CD14-positive monocyte (primary cell): ENCODE data around the gene LRRC8E. TPM values are rescaled to one million over a fixed set of nuclear protein-coding genes. Genes with fewer than 3 reads are reported as not detected.

Experiments used
- DNase-seq, 3 donors: peaks; one replicate each; pipeline ENCODE4 v3.0.0-alpha.2; 2011 to 2022
- H2AFZ ChIP-seq: 2 replicates; pipeline ENCODE4 v1.6.0; 2012; ENCODE audit warnings: mild to moderate bottlenecking, low read depth, low read length, inconsistent platforms; ENCODE audit not compliant: insufficient read depth, poor library complexity, severe bottlenecking
- H3K27ac ChIP-seq, 2 donors: 1 replicate in 1 of 2; 2 replicates in 1 of 2; pipeline ENCODE4 v1.5.1; 2012 to 2013; ENCODE audit warnings: low read length in 2 of 2, control low read depth in 1 of 2, inconsistent platforms in 1 of 2, low read depth in 1 of 2, mild to moderate bottlenecking in 1 of 2
- H3K27me3 ChIP-seq, 2 donors: one replicate each; pipeline versions ENCODE4 v1.6.0 to v1.6.1; 2011 to 2013; ENCODE audit warnings: low read length in 2 of 2; ENCODE audit not compliant: control insufficient read depth in 2 of 2, insufficient read depth in 2 of 2
- H3K36me3 ChIP-seq, 2 donors: replicated peaks in 1 of 2; 1 replicate in 1 of 2; 2 replicates in 1 of 2; pipeline versions ENCODE4 v1.5.1 to v1.6.1; 2012 to 2013; ENCODE audit warnings: low read length in 2 of 2, control low read depth in 1 of 2, inconsistent platforms in 1 of 2, mild to moderate bottlenecking in 1 of 2; ENCODE audit not compliant: insufficient read depth in 2 of 2, control insufficient read depth in 1 of 2
- H3K4me1 ChIP-seq, 2 donors: 1 replicate in 1 of 2; 2 replicates in 1 of 2; pipeline versions ENCODE4 v1.5.1 to v1.6.1; 2012 to 2013; ENCODE audit warnings: low read length in 2 of 2, control low read depth in 1 of 2, inconsistent platforms in 1 of 2, mild to moderate bottlenecking in 1 of 2, moderate library complexity in 1 of 2; ENCODE audit not compliant: insufficient read depth in 2 of 2, control insufficient read depth in 1 of 2
- H3K4me2 ChIP-seq: replicated peaks from 2 replicates; pipeline ENCODE3; 2012; ENCODE audit warnings: low read length, moderate library complexity, mild to moderate bottlenecking; ENCODE audit not compliant: poor library complexity, severe bottlenecking; ENCODE audit errors: extremely low read depth
- H3K4me3 ChIP-seq, 3 experiments: fragments of 200-600 bp in 1 of 3; sonication (generic) in 1 of 3; replicated peaks in 1 of 3; 1 replicate in 2 of 3; 2 replicates in 1 of 3; pipeline ENCODE4 v1.5.1; 2011 to 2013; ENCODE audit warnings: low read length in 3 of 3, mild to moderate bottlenecking in 3 of 3, control low read depth in 2 of 3, low read depth in 2 of 3, inconsistent platforms in 1 of 3, moderate library complexity in 1 of 3
- H3K79me2 ChIP-seq: 2 replicates; pipeline ENCODE4 v1.6.0; 2012; ENCODE audit warnings: mild to moderate bottlenecking, control low read depth, inconsistent platforms, low read length, moderate library complexity; ENCODE audit not compliant: insufficient read depth
- H3K9ac ChIP-seq: 2 replicates; pipeline ENCODE4 v1.6.0; 2017; ENCODE audit warnings: low read length, mild to moderate bottlenecking; ENCODE audit not compliant: insufficient read depth, poor library complexity, severe bottlenecking
- H3K9me3 ChIP-seq, 2 donors: replicated peaks in 1 of 2; 1 replicate in 1 of 2; 2 replicates in 1 of 2; pipeline versions ENCODE4 v1.5.1 to v1.6.1; 2012 to 2013; ENCODE audit warnings: low read length in 2 of 2, control low read depth in 1 of 2; ENCODE audit not compliant: control insufficient read depth in 1 of 2, insufficient read depth in 1 of 2
- H4K20me1 ChIP-seq: 2 replicates; pipeline ENCODE4 v1.6.0; 2012; ENCODE audit warnings: mild to moderate bottlenecking, low read length, control low read depth, moderate library complexity; ENCODE audit not compliant: insufficient read depth
- H3K27ac Mint-ChIP-seq, 7 donors: one replicate each; pipeline ENCODE4 v1.8.0; 2020; ENCODE audit warnings: mild to moderate bottlenecking in 7 of 7, mixed read lengths in 7 of 7, moderate library complexity in 6 of 7, inconsistent platforms in 2 of 7
- H3K27me3 Mint-ChIP-seq, 3 donors: one replicate each; pipeline ENCODE4 v1.8.0; 2021 to 2022; ENCODE audit warnings: low read depth in 3 of 3, mild to moderate bottlenecking in 3 of 3, mixed read lengths in 3 of 3, moderate library complexity in 3 of 3, inconsistent platforms in 1 of 3
- H3K36me3 Mint-ChIP-seq, 2 donors: one replicate each; pipeline ENCODE4 v1.8.0; 2020; ENCODE audit warnings: mixed read lengths in 2 of 2, inconsistent platforms in 1 of 2, mild to moderate bottlenecking in 1 of 2
- H3K4me1 Mint-ChIP-seq: one replicate; pipeline ENCODE4 v1.8.0; 2020; ENCODE audit warnings: mild to moderate bottlenecking, mixed read lengths
- H3K4me3 Mint-ChIP-seq, 2 donors: one replicate each; pipeline ENCODE4 v1.8.0; 2020; ENCODE audit warnings: mild to moderate bottlenecking in 2 of 2, mixed read lengths in 2 of 2, moderate library complexity in 1 of 2
- H3K9me3 Mint-ChIP-seq, 7 donors: one replicate each; pipeline ENCODE4 v1.8.0; 2020 to 2022; ENCODE audit warnings: mixed read lengths in 7 of 7, mild to moderate bottlenecking in 6 of 7, moderate library complexity in 6 of 7, inconsistent platforms in 2 of 7
- CTCF ChIP-seq: fragments of 200-600 bp; IDR thresholded peaks from one replicate; pipeline ENCODE4 v1.8.0; 2022; ENCODE audit warnings: antibody characterized with exemption, mild to moderate bottlenecking
- WGBS: methylation state at CpG from one replicate; pipeline ENCODE4 v1.1.5; 2013; ENCODE audit warnings: missing lambda C conversion rate; ENCODE audit not compliant: insufficient coverage; 5-methylcytosine and 5-hydroxymethylcytosine counted together
- intact Hi-C, 2 donors: fragments of 100-400 bp; cut with micrococcal nuclease; formaldehyde crosslinking; loops; one replicate each; pipeline versions ENCODE4 v1.15.0 to v1.15.1; 2023
- polyA plus RNA-seq, 3 donors: library from polyadenylated mRNA; depleted of rRNA in 1 of 3; unstranded in 2 of 3; stranded (reverse) in 1 of 3; fragments of 300-500 nt in 2 of 3; fragments of >200 nt in 1 of 3; fragmentation: Illumina TruSeq in 2 of 3; gene quantifications; 1 replicate in 2 of 3; 2 replicates in 1 of 3; pipeline ENCODE4 v1.2.3, GENCODE V29; 2012 to 2021

The LRRC8E gene
- polyA plus RNA-seq, 3 donors: not detected

DNA sequence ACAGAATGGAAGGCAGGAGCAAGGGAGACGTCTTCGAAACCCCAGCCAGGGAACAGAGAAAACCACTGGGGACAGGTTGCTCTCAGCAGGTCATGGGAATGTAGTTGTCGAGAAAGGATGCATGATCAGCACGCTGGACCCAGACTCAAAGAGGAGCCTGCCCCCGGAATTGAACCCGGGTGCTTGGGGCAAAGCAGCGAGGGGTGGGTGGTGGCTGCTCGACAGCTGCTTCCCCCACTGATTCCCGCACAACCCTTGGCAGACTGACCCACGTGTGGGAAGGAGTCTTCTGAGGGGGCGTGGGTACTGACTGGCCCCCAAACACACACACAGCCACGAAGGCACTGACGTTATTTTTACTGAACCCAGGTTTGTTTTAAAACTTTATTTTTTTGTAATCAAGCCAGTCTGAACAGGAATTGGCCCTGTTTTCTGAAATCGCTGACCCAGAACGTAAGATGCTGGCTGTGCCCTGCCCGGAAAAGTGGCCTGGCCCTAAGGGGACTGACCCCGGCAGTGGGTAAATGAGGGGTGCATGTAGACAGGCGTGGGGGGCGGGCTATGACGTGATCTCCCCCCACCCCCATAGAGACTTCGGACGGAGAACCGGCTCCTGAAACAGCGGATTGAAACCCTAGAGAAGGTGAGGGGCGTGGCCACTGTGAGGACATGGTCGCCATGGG lies 32.7 kb upstream of the LRRC8E start:
- Histone ChIP-seq H3K36me3 (no peaks in the 10 kb centered on the region), H3K27ac (no peak overlapping the region), H3K9me3 (no peaks in the 10 kb centered on the region), H3K27me3 (peaks cover 0 to 5% of the 10 kb centered on the region in 2 donors), H2AFZ (no peak overlapping the region), H3K4me1 (peaks cover 4 to 8% of the 10 kb centered on the region in 2 donors), H3K4me3 (no peak overlapping the region), H4K20me1 (no peaks in the 10 kb centered on the region), H3K4me2 (no peak overlapping the region), H3K79me2 (no peaks in the 10 kb centered on the region), H3K9ac (no peak overlapping the region)
- peaks cover 7 to 9% (median 9%) of the 10 kb centered on the region in 3 donors for H3K27me3 Mint-ChIP-seq
- peaks cover 6% of the 10 kb centered on the region in 2 donors for H3K36me3 Mint-ChIP-seq
- peaks cover 4% of the 10 kb centered on the region for H3K4me1 Mint-ChIP-seq
- no peak overlapping the region for H3K4me3 Mint-ChIP-seq
- H3K27ac Mint-ChIP-seq: no peak overlapping the region
- DNase-seq: no peak
- intact Hi-C loops: no loop called here
- H3K9me3 Mint-ChIP-seq: peaks cover 0 to 3% (median 0%) of the 10 kb centered on the region in 7 donors
- WGBS: 96% methylated on average over 15 of the region's 26 CpGs
- TF ChIP-seq CTCF: no peak

GRCh38 chr19:7856109-7856591 lies 32.2 kb upstream of the LRRC8E start:
- H4K20me1 ChIP-seq: no peaks in the 10 kb centered on the region
- no peaks in the 10 kb centered on the region for H3K36me3 ChIP-seq
- Mint-ChIP-seq H3K36me3 (peaks cover 9 to 10% of the 10 kb centered on the region in 2 donors), H3K9me3 (peaks cover 0 to 4% (median 0%) of the 10 kb centered on the region in 7 donors), H3K27me3 (peaks cover 10 to 15% (median 14%) of the 10 kb centered on the region in 3 donors), H3K4me1 (peaks cover 4% of the 10 kb centered on the region), H3K27ac (peak overlapping the region in 1 of 7 donors; percentile 42), H3K4me3 (no peak overlapping the region)
- H3K9me3 ChIP-seq: no peaks in the 10 kb centered on the region
- peaks cover 0 to 10% of the 10 kb centered on the region in 2 donors for H3K27me3 ChIP-seq
- H3K9ac ChIP-seq: no peak overlapping the region
- intact Hi-C loops: no loop called here
- no peak overlapping the region for H3K4me2 ChIP-seq
- no peak overlapping the region for H2AFZ ChIP-seq
- no peak for DNase-seq
- no peak overlapping the region for H3K27ac ChIP-seq
- TF ChIP-seq CTCF: no peak
- whole genome bisulfite sequencing: 91% methylated on average over 4 of the region's 16 CpGs
- peaks cover 4 to 9% of the 10 kb centered on the region in 2 donors for H3K4me1 ChIP-seq
- H3K79me2 ChIP-seq: no peaks in the 10 kb centered on the region
- no peak overlapping the region for H3K4me3 ChIP-seq
